Dedifferentiated amniotic fluid mesenchymal stem cell (primary cell): Measurements from ENCODE around the gene ADGRL4.
A peak's percentile ranks its signal among the peaks of the same experiment; 100 is the strongest.
"Not testable (repeated sequence)": the region's sequence is repeated elsewhere in the genome, so short reads cannot be mapped to it uniquely, and the experiment has no call there.

Source experiments
- DNase-seq: peaks from one replicate; pipeline ENCODE4 v3.0.0-alpha.2; 2016; ENCODE audit errors: extremely low spot score

Gene ADGRL4

GRCh38 chr1:78918157-78918556 lies 88.4 kb downstream of the ADGRL4 start:
- no peak for DNase-seq

GRCh38 chr1:78916986-78917385 lies 89.5 kb downstream of the ADGRL4 start:
- no peak for DNase-seq

DNA sequence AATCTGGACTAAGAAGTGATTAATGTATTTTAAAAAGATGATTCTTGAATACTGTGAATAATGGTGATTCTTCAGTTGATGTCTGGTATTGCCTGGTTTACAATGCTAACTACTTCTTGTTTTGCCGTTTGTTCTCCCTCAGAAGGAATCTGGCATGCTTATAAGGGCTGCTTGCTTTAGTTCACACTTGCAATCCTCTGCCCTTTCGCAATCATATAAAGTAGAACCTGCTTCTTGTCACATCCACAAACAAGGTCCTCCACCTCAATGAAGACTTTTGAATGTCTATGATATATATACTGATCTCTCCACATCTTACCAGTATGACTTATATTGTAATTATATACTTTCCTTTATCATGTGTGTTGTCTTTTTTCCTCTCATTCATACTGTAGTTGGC lies 92.6 kb downstream of the ADGRL4 start:
- no peak for DNase-seq

DNA sequence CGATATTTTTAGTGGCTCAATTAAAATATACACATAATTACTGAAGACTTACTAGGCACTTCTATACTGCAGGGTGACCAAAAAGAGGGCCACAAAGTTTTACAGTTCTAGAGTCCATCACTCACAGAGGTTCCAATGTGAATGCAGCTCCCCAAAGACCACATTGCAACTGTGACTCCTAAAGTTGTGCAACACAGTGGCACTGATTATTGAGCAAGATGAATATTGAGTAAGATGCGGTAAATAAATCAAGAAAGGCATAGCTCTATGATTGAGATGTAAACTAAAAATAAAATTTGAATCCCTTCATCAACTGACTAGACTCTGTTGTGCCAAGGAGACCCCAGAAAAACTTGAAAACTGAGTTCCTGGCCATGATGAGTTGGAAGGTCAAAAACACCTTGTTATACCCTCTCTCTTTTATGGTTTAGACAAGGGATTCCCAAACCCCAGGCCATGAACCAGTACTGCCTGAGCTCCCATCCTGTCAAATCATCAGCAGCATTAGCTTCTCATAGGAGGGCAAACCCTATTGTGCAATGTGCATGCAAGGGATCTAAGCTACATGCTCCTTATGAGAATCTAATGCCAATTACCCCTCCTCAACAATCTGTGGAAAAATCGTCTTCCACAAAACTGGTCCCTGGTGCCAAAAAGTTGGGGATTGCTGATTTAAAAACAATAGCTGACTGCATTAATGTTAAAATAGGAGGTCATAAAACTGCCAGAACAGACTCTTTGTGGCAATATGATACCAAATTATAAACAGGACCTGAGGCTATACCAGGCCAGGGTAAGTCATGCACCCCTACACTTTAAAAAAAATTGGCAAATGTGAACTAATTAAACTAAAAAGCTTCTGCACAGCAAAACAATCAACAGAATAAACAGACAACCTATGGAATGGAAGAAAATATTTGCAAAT lies 94.3 kb downstream of the ADGRL4 start:
- DNase-seq: no peak

DNA sequence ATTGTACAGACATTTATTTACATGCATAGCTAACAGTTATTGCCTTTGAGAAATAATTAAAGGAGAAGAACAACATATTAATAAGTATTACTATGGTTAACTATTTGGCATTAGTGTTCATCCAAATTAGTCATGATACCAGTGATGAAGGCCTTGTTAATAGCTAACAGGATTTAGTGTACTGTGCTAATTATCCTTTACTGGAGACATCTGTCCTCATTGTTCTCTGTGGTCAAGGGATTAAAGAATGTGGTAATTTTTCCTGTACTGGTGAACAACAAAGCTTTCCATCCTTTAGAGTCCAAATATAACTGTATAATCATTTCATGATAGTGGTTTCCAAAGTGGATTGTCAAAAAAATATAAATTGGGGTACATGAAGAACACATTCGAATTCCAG lies 103.9 kb downstream of the ADGRL4 start:
- DNase-seq: no peak

- no peak for DNase-seq
Measured at GRCh38 chr1:78894811-78895210, 111.7 kb downstream of the ADGRL4 start.

DNA sequence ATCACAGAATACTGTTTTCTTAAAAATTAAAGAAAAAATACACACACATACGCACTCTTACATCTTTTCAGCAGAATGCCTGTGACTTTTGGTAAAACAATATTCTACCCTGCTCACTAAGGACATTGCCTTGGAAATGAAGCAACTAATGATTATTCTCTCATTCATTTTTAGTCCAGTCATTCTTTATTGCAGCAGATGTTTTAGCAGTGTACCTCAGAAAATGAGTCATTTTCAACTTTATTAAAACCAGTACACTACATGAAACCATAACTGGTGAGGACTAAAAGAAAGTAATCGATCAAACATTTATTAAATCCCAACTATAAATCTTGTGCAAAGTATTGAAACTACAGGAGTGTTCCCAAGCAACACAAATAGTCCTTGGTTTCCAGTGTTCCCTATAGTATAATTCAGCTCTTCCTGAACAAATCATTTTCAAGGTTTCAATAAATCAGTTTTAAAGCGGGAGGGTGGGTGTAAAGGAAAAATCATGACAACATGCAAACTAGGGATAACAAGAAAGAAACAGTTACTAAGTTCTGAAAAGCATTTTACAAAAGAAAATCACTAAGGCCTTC lies 114.2 kb downstream of the ADGRL4 start:
- no peak for DNase-seq

DNA sequence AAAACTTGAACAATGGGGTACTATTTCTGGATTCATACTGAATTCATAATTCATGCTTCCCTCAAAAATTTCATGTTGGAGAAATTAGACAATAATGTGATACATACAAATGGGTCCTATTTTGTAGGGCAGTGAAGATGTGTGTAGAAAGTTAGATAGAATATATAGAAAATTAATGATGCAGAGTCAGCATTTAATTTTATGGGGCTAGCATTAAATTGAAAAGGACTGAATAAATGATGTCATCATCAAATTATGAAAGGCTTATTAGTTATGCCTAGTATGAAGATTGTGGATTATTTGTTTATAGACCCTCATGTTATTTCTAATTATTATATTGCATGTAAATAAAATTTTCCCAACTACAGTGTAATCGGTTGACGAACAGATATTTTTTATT lies 119.1 kb downstream of the ADGRL4 start:
- DNase-seq: no peak

- DNase-seq: no peak
Measured at GRCh38 chr1:78884685-78885452, 121.7 kb downstream of the ADGRL4 start.

- DNase-seq: no peak
Measured at GRCh38 chr1:78880223-78880622, 126.3 kb downstream of the ADGRL4 start.

DNA sequence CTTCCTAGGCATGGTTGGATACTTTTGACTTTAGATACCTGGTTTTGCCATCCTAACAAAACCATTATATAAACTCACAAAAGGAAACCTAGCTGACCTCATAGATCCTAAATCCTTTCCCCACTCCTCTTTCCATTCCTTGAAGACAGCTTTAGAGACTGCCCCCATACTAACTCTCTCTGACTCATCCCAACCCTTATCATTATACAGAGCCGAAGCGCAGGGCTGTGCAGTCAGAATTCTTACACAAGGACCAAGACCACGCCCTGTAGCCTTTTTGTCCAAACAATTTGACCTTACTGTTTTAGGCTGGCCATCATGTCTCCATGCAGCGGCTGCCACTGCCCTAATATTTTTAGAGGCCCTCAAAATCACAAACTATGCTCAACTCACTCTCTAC lies 130.5 kb downstream of the ADGRL4 start:
- not testable (repeated sequence) for DNase-seq

DNA sequence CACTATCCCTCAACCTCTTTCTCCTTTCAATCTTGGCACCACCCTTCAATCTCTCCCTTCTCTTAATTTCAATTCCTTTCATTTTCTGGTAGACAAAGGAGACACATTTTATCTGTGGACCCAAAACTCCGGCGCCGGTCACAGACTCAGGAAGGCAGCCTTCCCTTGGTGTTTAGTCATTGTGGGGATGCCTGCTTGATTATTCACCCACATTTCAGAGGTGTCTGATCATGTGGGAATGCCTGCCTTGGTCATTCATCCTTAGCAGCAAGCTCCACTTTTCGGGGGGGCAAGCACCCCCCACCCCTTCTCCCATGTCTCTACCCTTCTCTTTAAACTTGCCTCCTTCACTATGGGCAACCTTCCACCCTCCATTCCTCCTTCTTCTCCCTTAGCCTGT lies 133.7 kb downstream of the ADGRL4 start:
- DNase-seq: not testable (repeated sequence)

- DNase-seq: no peak
Measured at GRCh38 chr1:78871249-78871648, 135.3 kb downstream of the ADGRL4 start.

- no peak for DNase-seq
Measured at GRCh38 chr1:78869136-78869535, 137.4 kb downstream of the ADGRL4 start.

- no peak for DNase-seq
Measured at GRCh38 chr1:78864175-78864574, 142.4 kb downstream of the ADGRL4 start.

DNA sequence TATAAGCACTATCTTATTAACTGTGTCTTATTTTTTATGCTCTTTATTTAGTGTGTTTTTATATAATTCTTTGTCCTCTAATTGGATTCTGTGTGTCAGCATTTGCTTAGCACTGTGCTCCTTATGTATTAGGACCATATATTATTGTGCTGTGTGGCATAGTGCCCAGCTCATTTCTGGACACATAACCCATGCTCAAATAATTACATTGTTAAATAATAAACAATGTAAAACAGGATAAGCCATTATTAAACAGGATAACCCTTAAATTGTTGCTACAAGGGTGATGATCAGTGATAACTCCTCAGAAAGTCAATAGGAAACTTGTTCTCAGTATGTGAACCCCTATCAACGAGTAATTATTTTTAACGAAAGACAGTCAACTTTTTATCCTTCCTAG lies 150.4 kb downstream of the ADGRL4 start:
- DNase-seq: no peak

- DNase-seq: no peak
Measured at GRCh38 chr1:78855258-78855657, 151.3 kb downstream of the ADGRL4 start.

- no peak for DNase-seq
Measured at GRCh38 chr1:78854556-78854955, 152.0 kb downstream of the ADGRL4 start.

GRCh38 chr1:78843546-78843945 lies 163.0 kb downstream of the ADGRL4 start:
- DNase-seq: peak; percentile 44

GRCh38 chr1:78843111-78843510 lies 163.4 kb downstream of the ADGRL4 start:
- DNase-seq: no peak

DNA sequence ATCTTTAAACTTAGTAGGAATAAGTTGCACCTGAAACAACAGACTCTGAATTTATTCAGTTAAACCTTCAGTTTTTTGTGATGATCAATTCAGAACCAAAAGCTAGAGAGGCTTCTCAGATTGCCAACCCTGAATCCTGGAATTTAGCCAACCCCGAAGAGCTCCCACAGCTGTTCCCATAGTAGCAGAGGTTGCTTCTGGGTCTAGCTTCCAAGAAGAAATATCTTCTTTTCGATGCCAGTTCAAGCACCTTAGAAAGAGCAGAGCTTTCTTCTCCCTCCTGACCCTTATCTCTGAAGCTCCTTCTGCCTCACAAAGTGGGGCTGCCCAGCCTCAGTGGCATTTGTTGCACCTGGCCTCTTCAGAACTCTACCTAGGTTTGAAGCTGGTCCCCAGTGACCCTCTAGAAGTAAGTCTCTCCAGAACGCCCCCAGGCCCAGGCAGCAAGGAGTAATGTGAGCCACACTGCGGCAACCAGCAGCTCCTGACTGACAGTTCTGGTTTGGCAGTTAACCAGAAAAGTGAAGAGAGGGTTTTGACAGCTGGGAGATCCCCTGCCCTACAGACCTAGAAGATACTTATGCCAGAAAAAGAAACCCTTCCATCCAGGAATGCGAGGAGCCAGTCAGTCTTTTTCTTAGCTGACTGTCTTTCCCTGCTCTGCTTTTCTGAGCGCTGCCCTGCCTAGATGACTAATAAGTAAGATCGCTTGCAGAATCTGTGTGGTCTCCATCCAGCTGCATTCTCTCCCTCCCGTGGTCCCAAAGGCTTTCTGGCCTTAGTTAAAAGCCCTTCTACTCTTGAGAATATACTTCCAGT lies 165.9 kb downstream of the ADGRL4 start:
- peak; percentile 72 for DNase-seq
